ENCODE data around the gene EMX2. TPM values are rescaled to one million over a fixed set of nuclear protein-coding genes. Genes with fewer than 3 reads are reported as not detected.
A peak's percentile ranks its signal among the peaks of the same experiment; 100 is the strongest.

Gene EMX2
- polyA plus RNA-seq, 3 donors = not detected

- H3K36me3 ChIP-seq (replicated peaks in 1 of 2; ENCODE audit: control insufficient read depth in 1 of 2, insufficient read depth in 2 of 2, low read length in 2 of 2) = no peaks in the 10 kb centered on the region
Observed at GRCh38 chr10:117501460-117502035, 41.0 kb upstream of the EMX2 start.

DNA sequence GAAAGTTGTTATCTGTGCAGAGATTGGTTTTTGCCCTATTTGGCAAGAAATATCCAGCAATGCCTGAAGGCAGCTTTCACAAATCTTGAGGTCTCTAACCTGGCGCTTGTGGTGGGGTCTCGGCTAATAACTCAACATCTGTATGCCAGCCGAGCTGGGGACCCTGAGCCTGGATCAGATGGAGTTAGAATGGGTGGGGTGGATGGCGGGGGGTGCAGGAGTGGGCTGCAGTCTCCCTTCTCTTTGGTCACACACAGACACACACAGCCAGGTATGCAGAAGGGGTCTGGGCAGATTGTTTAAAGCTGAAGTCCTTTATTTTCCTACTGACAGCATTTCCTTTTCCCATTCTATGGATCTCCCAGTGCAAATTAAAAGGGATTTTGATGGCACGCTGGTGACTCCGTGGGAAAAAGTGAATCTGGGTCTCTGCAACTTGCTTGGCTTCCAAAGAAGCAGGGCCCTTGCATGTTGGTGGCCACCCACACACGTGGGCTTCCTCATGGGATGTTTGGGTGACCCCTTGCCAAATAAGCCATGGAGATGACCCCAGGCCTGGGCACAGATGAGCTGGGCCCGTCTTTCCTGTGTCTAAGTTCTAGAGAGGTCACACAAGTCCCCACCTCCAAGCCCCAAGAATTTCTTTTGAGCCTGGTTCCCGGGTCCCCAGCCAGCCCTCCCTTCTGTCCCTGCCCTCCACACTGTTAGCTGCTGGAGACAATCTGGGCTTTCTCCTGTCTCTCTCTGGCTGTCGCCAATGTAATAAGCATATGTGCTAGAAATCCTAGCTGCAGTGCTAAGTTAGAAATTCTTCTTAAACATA lies 39.9 kb upstream of the EMX2 start:
- Histone ChIP-seq H3K27ac (ENCODE audit: low read depth in 1 of 2, low read length in 2 of 2) (no peak overlapping the region), H3K27me3 (ENCODE audit: control insufficient read depth in 2 of 2, insufficient read depth in 2 of 2, low read length in 2 of 2) (peaks cover 2 to 11% of the 10 kb centered on the region in 2 donors), H3K9ac (ENCODE audit: insufficient read depth, low read length, poor library complexity, severe bottlenecking) (no peak overlapping the region), H2AFZ (ENCODE audit: insufficient read depth, low read depth, low read length, poor library complexity, severe bottlenecking) (no peak overlapping the region), H3K79me2 (ENCODE audit: insufficient read depth, low read length) (no peaks in the 10 kb centered on the region), H3K4me3 (replicated peaks in 1 of 3; ENCODE audit: low read depth in 2 of 3, low read length in 3 of 3) (no peak overlapping the region), H3K36me3 (replicated peaks in 1 of 2; ENCODE audit: control insufficient read depth in 1 of 2, insufficient read depth in 2 of 2, low read length in 2 of 2) (no peaks in the 10 kb centered on the region), H3K4me2 (replicated peaks; ENCODE audit: extremely low read depth, low read length, poor library complexity, severe bottlenecking) (no peak overlapping the region), H4K20me1 (ENCODE audit: insufficient read depth, low read length) (no peaks in the 10 kb centered on the region), H3K4me1 (ENCODE audit: control insufficient read depth in 1 of 2, insufficient read depth in 2 of 2, low read length in 2 of 2) (no peaks in the 10 kb centered on the region), H3K9me3 (replicated peaks in 1 of 2; ENCODE audit: control insufficient read depth in 1 of 2, insufficient read depth in 1 of 2, low read length in 2 of 2) (no peaks in the 10 kb centered on the region)
- no peaks in the 10 kb centered on the region for H3K36me3 Mint-ChIP-seq
- no peak for TF ChIP-seq CTCF (IDR thresholded peaks at IDR 0.05)
- no peaks in the 10 kb centered on the region for H3K4me1 Mint-ChIP-seq
- WGBS (ENCODE audit: insufficient coverage) = 80% methylated on average over 4 of the region's 10 CpGs
- intact Hi-C loops (cut with micrococcal nuclease) = no loop called here
- H3K27ac Mint-ChIP-seq = no peak overlapping the region
- H3K27me3 Mint-ChIP-seq (ENCODE audit: low read depth in 3 of 3) = peaks cover 9 to 32% (median 27%) of the 10 kb centered on the region in 3 donors
- DNase-seq = no peak
- H3K4me3 Mint-ChIP-seq = peak overlapping the region in 1 of 2 donors; percentile 59
- no peaks in the 10 kb centered on the region for H3K9me3 Mint-ChIP-seq

More at GRCh38 chr10:117501460-117502035, 41.0 kb upstream of the EMX2 start:
- H3K4me3 Mint-ChIP-seq = no peak overlapping the region
- no peak overlapping the region for H3K27ac ChIP-seq (ENCODE audit: low read depth in 1 of 2, low read length in 2 of 2)
- no peak overlapping the region for H3K27ac Mint-ChIP-seq
- H2AFZ ChIP-seq (ENCODE audit: insufficient read depth, low read depth, low read length, poor library complexity, severe bottlenecking) = no peak overlapping the region
- intact Hi-C loops (cut with micrococcal nuclease) = no loop called here
- peaks cover 9 to 29% (median 29%) of the 10 kb centered on the region in 3 donors for H3K27me3 Mint-ChIP-seq (ENCODE audit: low read depth in 3 of 3)
- H3K9ac ChIP-seq (ENCODE audit: insufficient read depth, low read length, poor library complexity, severe bottlenecking) = no peak overlapping the region
- WGBS (ENCODE audit: insufficient coverage) = 91% methylated on average over 10 of the region's 12 CpGs
- H3K79me2 ChIP-seq (ENCODE audit: insufficient read depth, low read length) = no peaks in the 10 kb centered on the region
- peaks cover 2 to 11% of the 10 kb centered on the region in 2 donors for H3K27me3 ChIP-seq (ENCODE audit: control insufficient read depth in 2 of 2, insufficient read depth in 2 of 2, low read length in 2 of 2)
- no peak overlapping the region for H3K4me3 ChIP-seq (replicated peaks in 1 of 3; ENCODE audit: low read depth in 2 of 3, low read length in 3 of 3)
- H3K36me3 Mint-ChIP-seq = no peaks in the 10 kb centered on the region
- no peaks in the 10 kb centered on the region for H4K20me1 ChIP-seq (ENCODE audit: insufficient read depth, low read length)
- no peaks in the 10 kb centered on the region for H3K9me3 Mint-ChIP-seq
- no peaks in the 10 kb centered on the region for H3K9me3 ChIP-seq (replicated peaks in 1 of 2; ENCODE audit: control insufficient read depth in 1 of 2, insufficient read depth in 1 of 2, low read length in 2 of 2)
- no peak for TF ChIP-seq CTCF (IDR thresholded peaks at IDR 0.05)
- peaks cover 2% of the 10 kb centered on the region for H3K4me1 Mint-ChIP-seq
- no peak for DNase-seq
- H3K4me1 ChIP-seq (ENCODE audit: control insufficient read depth in 1 of 2, insufficient read depth in 2 of 2, low read length in 2 of 2) = no peaks in the 10 kb centered on the region
- H3K4me2 ChIP-seq (replicated peaks; ENCODE audit: extremely low read depth, low read length, poor library complexity, severe bottlenecking) = no peak overlapping the region

All from CD14-positive monocyte (primary cell).